HepG2 (cell line): Measurements from ENCODE around the gene KDM6B. TPM values are rescaled to one million over a fixed set of nuclear protein-coding genes. Genes with fewer than 3 reads are reported as not detected.

Experiments
- ATAC-seq: fragments of 200-7000 bp; cut with Tn5 transposase; 3 replicates; pipeline ENCODE4 v1.9.1; 2020; ENCODE audit warnings: mild to moderate bottlenecking, moderate library complexity
- BruUV-seq: library from RNA; stranded (reverse); fragments of 400-500 nt; replicated peaks from 2 replicates; lab custom pipeline; 2021; lab: Mats Ljungman, UMichigan
- CTCF ChIA-PET: fragments of 300-600 bp; formaldehyde crosslinking; extraction: SDS; loops from one replicate; lab custom pipeline; 2021; ENCODE audit warnings: low total read pairs, inconsistent platforms, low intra/inter-chr PET ratio; lab: Yijun Ruan, JAX
- POLR2A ChIA-PET: fragments of 350-600 bp; sonication (Branson Sonifier 250); formaldehyde crosslinking; loops from one replicate; lab custom pipeline; 2020; ENCODE audit warnings: antibody characterized with exemption, inconsistent platforms; lab: Yijun Ruan, JAX
- DNase-seq: peaks from one replicate; pipeline ENCODE4 v3.0.0-alpha.2; 2015; ENCODE audit warnings: low spot score
- FAIRE-seq: peaks from 3 replicates; lab custom pipeline; 2011; peaks lifted over from hg19 to GRCh38; lab: Jason Lieb, UNC
- H2AFZ ChIP-seq: one replicate; pipeline ENCODE4 v1.6.1; 2011; ENCODE audit warnings: low read length, inconsistent platforms
- H3K27ac ChIP-seq: fragments of 300-600 bp; 3 replicates; pipeline ENCODE4 v1.8.0; 2011; ENCODE audit warnings: mixed run types, mild to moderate bottlenecking, mixed read lengths, low read length, inconsistent platforms; ENCODE audit not compliant: insufficient read depth; ENCODE audit errors: extremely low read length
- H3K27me3 ChIP-seq, 2 experiments: fragments of 200-600 bp in 1 of 2; 2 replicates in 1 of 2; 3 replicates in 1 of 2; pipeline versions ENCODE4 v1.6.0 to v1.8.0; 2011; ENCODE audit warnings: low read length in 2 of 2, mild to moderate bottlenecking in 2 of 2, moderate library complexity in 2 of 2, inconsistent platforms in 1 of 2; ENCODE audit not compliant: insufficient read depth in 2 of 2, control insufficient read depth in 1 of 2
- H3K36me3 ChIP-seq, 2 experiments: fragments of 200-600 bp in 1 of 2; replicated peaks in 1 of 2; 2 replicates in 1 of 2; 3 replicates in 1 of 2; pipeline versions ENCODE4 v1.5.1 to v1.8.0; 2011; ENCODE audit warnings: low read length in 2 of 2, inconsistent platforms in 1 of 2; ENCODE audit not compliant: insufficient read depth in 2 of 2, control insufficient read depth in 1 of 2
- H3K4me1 ChIP-seq: 2 replicates; pipeline ENCODE4 v1.5.1; 2012; ENCODE audit warnings: low read length, inconsistent platforms; ENCODE audit not compliant: insufficient read depth
- H3K4me2 ChIP-seq: 2 replicates; pipeline ENCODE4 v1.6.0; 2011; ENCODE audit warnings: low read depth, low read length, inconsistent platforms
- H3K4me3 ChIP-seq, 3 experiments: fragments of 200-600 bp in 1 of 3; sonication (generic), shearing (Covaris generic) in 1 of 3; replicated peaks in 1 of 3; 2 replicates each; pipeline ENCODE4 v1.5.1; 2011 to 2016; ENCODE audit warnings: low read length in 3 of 3, inconsistent platforms in 2 of 3, low read depth in 2 of 3, mild to moderate bottlenecking in 2 of 3, control low read depth in 1 of 3, mixed read lengths in 1 of 3; ENCODE audit not compliant: insufficient read depth in 1 of 3
- H3K79me2 ChIP-seq: one replicate; pipeline ENCODE4 v1.6.1; 2011; ENCODE audit warnings: low read length, inconsistent platforms; ENCODE audit not compliant: insufficient read depth
- H3K9ac ChIP-seq: 2 replicates; pipeline ENCODE4 v1.6.0; 2011; ENCODE audit warnings: mild to moderate bottlenecking, low read depth, low read length, inconsistent platforms; ENCODE audit not compliant: insufficient read depth
- H3K9me3 ChIP-seq: 2 replicates; pipeline ENCODE4 v1.5.1; 2012; ENCODE audit warnings: mild to moderate bottlenecking, low read length
- H4K20me1 ChIP-seq: 2 replicates; pipeline ENCODE4 v1.6.0; 2011; ENCODE audit warnings: inconsistent platforms, mild to moderate bottlenecking, low read length, moderate library complexity; ENCODE audit not compliant: insufficient read depth
- DR1 ChIP-seq: sonication (generic); formaldehyde crosslinking; IDR thresholded peaks from 2 replicates; pipeline ENCODE4 v1.8.0; 2021; ENCODE audit warnings: mild to moderate bottlenecking, missing genetic modification reagents, inconsistent platforms
- GLMP ChIP-seq: sonication (generic); formaldehyde crosslinking; IDR thresholded peaks from 2 replicates; pipeline ENCODE4 v1.9.0; 2021; ENCODE audit warnings: missing genetic modification reagents, mild to moderate bottlenecking, borderline replicate concordance
- MAFF ChIP-seq: IDR thresholded peaks from 2 replicates; pipeline ENCODE4 v1.6.1; 2011; ENCODE audit warnings: low read depth, low read length, improper control_type of control experiment
- MAFK ChIP-seq, 2 experiments: IDR thresholded peaks in 1 of 2; conservative IDR thresholded peaks in 1 of 2; 2 replicates each; pipeline ENCODE4 v1.6.1; 2011; ENCODE audit warnings: improper control_type of control experiment in 2 of 2, low read length in 2 of 2
- MED1 ChIP-seq: sonication (generic); formaldehyde crosslinking; IDR thresholded peaks from 2 replicates; pipeline ENCODE4 v1.4.0; 2020; ENCODE audit warnings: missing genetic modification reagents
- SMYD3 ChIP-seq: sonication (generic); formaldehyde crosslinking; IDR thresholded peaks from 2 replicates; pipeline ENCODE4 v1.8.1; 2023; ENCODE audit warnings: mild to moderate bottlenecking, missing genetic modification reagents
- THAP11 ChIP-seq: IDR thresholded peaks from 2 replicates; pipeline ENCODE4 v1.6.1; 2016; ENCODE audit warnings: missing biosample characterization, missing genetic modification reagents
- ZNF317 ChIP-seq: sonication (generic); formaldehyde crosslinking; IDR thresholded peaks from 2 replicates; pipeline ENCODE4 v1.5.0; 2020; ENCODE audit warnings: mild to moderate bottlenecking, missing genetic modification reagents
- ZNF569 ChIP-seq: sonication (generic); formaldehyde crosslinking; IDR thresholded peaks from 2 replicates; pipeline ENCODE4 v1.5.0; 2020; ENCODE audit warnings: mild to moderate bottlenecking, missing genetic modification reagents, moderate library complexity, borderline replicate concordance
- ZSCAN30 ChIP-seq: sonication (generic); formaldehyde crosslinking; IDR thresholded peaks from 2 replicates; pipeline ENCODE4 v1.5.0; 2020; ENCODE audit warnings: mild to moderate bottlenecking, missing genetic modification reagents
- WGBS: methylation state at CpG from one replicate; pipeline ENCODE4 v1.1.6; 2017; ENCODE audit warnings: low lambda C conversion rate; 5-methylcytosine and 5-hydroxymethylcytosine counted together
- in situ Hi-C: cut with HindIII; loops from 2 replicates; pipeline ENCODE4 v1.10.0; 2017; ENCODE audit warnings: low pct_unique_long_range_greater_than_20kb; ENCODE audit not compliant: extremely low pct_ligation_motif_present
- intact Hi-C: fragments of 100-400 bp; cut with micrococcal nuclease; formaldehyde crosslinking; loops from one replicate; pipeline ENCODE4 v1.10.0; 2022; ENCODE audit not compliant: unreplicated experiment
- polyA plus RNA-seq, 8 experiments: library from polyadenylated mRNA; depleted of rRNA in 3 of 8; stranded (reverse) in 7 of 8; unstranded in 1 of 8; fragments of >200 nt; fragmentation: Illumina TruSeq in 4 of 8; extraction: Trizol in 4 of 8; gene quantifications; 2 replicates each; pipeline versions ENCODE4 v1.2.1 to v1.2.3, GENCODE V29; 2011 to 2016; ENCODE audit warnings: low read depth in 4 of 8, missing spikeins in 1 of 8, mixed read lengths in 1 of 8; ENCODE audit not compliant: insufficient read depth in 1 of 8
- total RNA-seq, 5 experiments: library from RNA; depleted of rRNA; stranded (reverse); fragments of >200 nt; fragmentation: Illumina TruSeq; extraction: Trizol; gene quantifications; 2 replicates each; pipeline ENCODE4 v1.2.3, GENCODE V29; 2016; ENCODE audit warnings: low read depth in 1 of 5

Gene KDM6B
- total and polyA plus RNA-seq, 2 of the 13 experiments (the other 11 are each of a cell fraction or from before 2014, with no cell fraction given): 1.3 to 2.1 TPM

GRCh38 chr17:7875804-7876370 is 41.9 kb downstream of the KDM6B start (continued):
- TF ChIP-seq DR1 (CRISPR knock-in tag): no peak
- no peak for TF ChIP-seq ZNF569 (CRISPR knock-in tag)
- TF ChIP-seq ZSCAN30 (CRISPR knock-in tag): no peak
- no peak for TF ChIP-seq MED1 (CRISPR knock-in tag)
- no peak for TF ChIP-seq GLMP
- TF ChIP-seq SMYD3 (CRISPR knock-in tag): no peak
- TF ChIP-seq ZNF317 (CRISPR knock-in tag): no peak

- Histone ChIP-seq H3K9ac (no peak overlapping the region), H3K27ac (no peak overlapping the region), H3K79me2 (no peaks in the 10 kb centered on the region), H3K9me3 (no peaks in the 10 kb centered on the region), H3K4me1 (peaks cover 21% of the 10 kb centered on the region), H3K4me2 (no peak overlapping the region), H3K27me3 (peaks cover 1 to 5% of the 10 kb centered on the region in 2 experiments; a peak in 1 of 5 replicates), H3K36me3 (no peaks in the 10 kb centered on the region), H3K4me3 (no peak overlapping the region), H2AFZ (no peak overlapping the region), H4K20me1 (no peaks in the 10 kb centered on the region)
- WGBS: 90% methylated on average over 7 of the region's 7 CpGs
- BruUV-seq: no TSS peak
- in situ Hi-C loops (no loop called here), intact Hi-C loops (no loop called here)
- no peak for ATAC-seq
- no peak for FAIRE-seq
- POLR2A ChIA-PET: no interaction called here
- CTCF ChIA-PET: no interaction called here
- no peak for DNase-seq
- TF ChIP-seq MAFF: 0 out of 2 replicates have a peak, but pooled peaks have one; percentile 17
- TF ChIP-seq THAP11: no peak
- peak; percentile 6 to 58; a peak in 2 of 4 replicates for TF ChIP-seq MAFK (conservative IDR thresholded peaks at IDR 0.05 in 1 of 2, IDR thresholded peaks at IDR 0.05 in 1 of 2; ENCODE audit: low read length in 2 of 2)
These were observed 44.2 kb downstream of the KDM6B start for GRCh38 chr17:7878234-7878633.
